Measurements from ENCODE around the gene MKLN1.

DNA sequence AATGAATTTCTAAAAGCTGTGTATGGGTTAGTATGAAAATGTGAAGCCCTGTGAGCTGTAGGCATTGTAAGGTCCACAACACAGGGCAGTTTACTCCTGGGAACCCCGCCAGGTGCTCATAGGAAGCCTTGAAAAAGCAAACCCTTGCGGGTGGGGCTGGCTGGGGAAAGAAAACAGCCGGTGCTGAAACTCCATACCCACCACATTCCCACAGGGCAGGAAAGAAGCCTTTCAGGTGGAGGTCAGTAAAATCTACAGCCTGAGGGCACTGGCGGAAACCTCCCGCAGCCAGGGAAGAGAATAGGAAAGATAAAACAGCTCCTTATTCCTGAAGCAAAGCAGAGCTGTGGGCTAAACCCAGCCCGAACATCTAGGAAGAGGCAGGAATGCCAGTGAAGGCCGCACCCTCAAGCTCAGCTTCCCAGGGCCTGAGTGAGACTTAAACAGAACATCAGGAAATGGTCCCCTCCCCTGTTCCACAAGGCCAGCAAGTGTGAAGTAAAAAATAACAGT, 194.0 kb downstream of the MKLN1 start:
- TF ChIP-seq, protein P1, sequence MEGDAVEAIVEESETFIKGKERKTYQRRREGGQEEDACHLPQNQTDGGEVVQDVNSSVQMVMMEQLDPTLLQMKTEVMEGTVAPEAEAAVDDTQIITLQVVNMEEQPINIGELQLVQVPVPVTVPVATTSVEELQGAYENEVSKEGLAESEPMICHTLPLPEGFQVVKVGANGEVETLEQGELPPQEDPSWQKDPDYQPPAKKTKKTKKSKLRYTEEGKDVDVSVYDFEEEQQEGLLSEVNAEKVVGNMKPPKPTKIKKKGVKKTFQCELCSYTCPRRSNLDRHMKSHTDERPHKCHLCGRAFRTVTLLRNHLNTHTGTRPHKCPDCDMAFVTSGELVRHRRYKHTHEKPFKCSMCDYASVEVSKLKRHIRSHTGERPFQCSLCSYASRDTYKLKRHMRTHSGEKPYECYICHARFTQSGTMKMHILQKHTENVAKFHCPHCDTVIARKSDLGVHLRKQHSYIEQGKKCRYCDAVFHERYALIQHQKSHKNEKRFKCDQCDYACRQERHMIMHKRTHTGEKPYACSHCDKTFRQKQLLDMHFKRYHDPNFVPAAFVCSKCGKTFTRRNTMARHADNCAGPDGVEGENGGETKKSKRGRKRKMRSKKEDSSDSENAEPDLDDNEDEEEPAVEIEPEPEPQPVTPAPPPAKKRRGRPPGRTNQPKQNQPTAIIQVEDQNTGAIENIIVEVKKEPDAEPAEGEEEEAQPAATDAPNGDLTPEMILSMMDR (IDR thresholded peaks at IDR 0.05; ENCODE audit: low read length): no peak
- no peak for TF ChIP-seq EZH2 (IDR thresholded peaks at IDR 0.05; ENCODE audit: borderline replicate concordance, low read length)

Data from OCI-LY1 (cell line).